Panc1 (cell line): ENCODE results near the gene IVNS1ABP. TPM values are rescaled to one million over a fixed set of nuclear protein-coding genes. Genes with fewer than 3 reads are reported as not detected.

Experiments used
- ATAC-seq: fragments of 200-7000 bp; cut with Tn5 transposase; 2 replicates; pipeline ENCODE4 v1.9.1; 2020; ENCODE audit warnings: mild to moderate bottlenecking, moderate library complexity
- BruUV-seq: library from RNA; stranded (reverse); fragments of 400-500 nt; replicated peaks from 2 replicates; lab custom pipeline; 2021; lab: Mats Ljungman, UMichigan
- CTCF ChIA-PET: fragments of 300-600 bp; sonication (Branson Sonifier 250); formaldehyde crosslinking; loops from one replicate; lab custom pipeline; 2022; ENCODE audit warnings: antibody characterized with exemption; lab: Charles Lee
- POLR2A ChIA-PET: fragments of 300-600 bp; sonication (Branson Sonifier 250); formaldehyde crosslinking; loops from one replicate; lab custom pipeline; 2022; ENCODE audit warnings: antibody characterized with exemption; lab: Charles Lee
- DNase-seq: peaks from one replicate; pipeline ENCODE4 v3.0.0-alpha.2; 2010; ENCODE audit warnings: low read depth, low spot score
- H3K27ac ChIP-seq: 2 replicates; pipeline ENCODE4 v1.5.1; 2011; ENCODE audit warnings: mild to moderate bottlenecking, low read length, inconsistent platforms
- H3K27me3 ChIP-seq: fragments of 200-500 bp; sonication (Bioruptor generic); 2 replicates; pipeline ENCODE4 v1.6.0; 2014; ENCODE audit warnings: low read length, inconsistent platforms; ENCODE audit not compliant: control insufficient read depth, insufficient read depth
- H3K36me3 ChIP-seq: fragments of 200-500 bp; sonication (Bioruptor generic); 2 replicates; pipeline ENCODE4 v1.5.1; 2014; ENCODE audit warnings: inconsistent platforms, mild to moderate bottlenecking, low read length, moderate library complexity; ENCODE audit not compliant: control insufficient read depth, insufficient read depth
- H3K4me1 ChIP-seq: 2 replicates; pipeline ENCODE4 v1.5.1; 2011; ENCODE audit warnings: inconsistent platforms, mild to moderate bottlenecking, low read length, moderate library complexity; ENCODE audit not compliant: control insufficient read depth, insufficient read depth
- H3K4me3 ChIP-seq, 2 experiments: 2 replicates each; pipeline ENCODE4 v1.5.1; 2011 to 2012; ENCODE audit warnings: low read depth in 2 of 2, low read length in 2 of 2, mild to moderate bottlenecking in 2 of 2, inconsistent platforms in 1 of 2, moderate library complexity in 1 of 2
- H3K9me3 ChIP-seq: fragments of 200-500 bp; sonication (Bioruptor generic); 2 replicates; pipeline ENCODE4 v1.5.1; 2014; ENCODE audit warnings: low read depth, mild to moderate bottlenecking, inconsistent platforms, low read length, moderate library complexity; ENCODE audit not compliant: control insufficient read depth, insufficient read depth
- POLR2AphosphoS5 ChIP-seq: IDR thresholded peaks from 2 replicates; pipeline ENCODE4 v1.6.1; 2012; ENCODE audit warnings: mild to moderate bottlenecking, low read depth, low read length, moderate library complexity
- SIN3A ChIP-seq: IDR thresholded peaks from 2 replicates; pipeline ENCODE4 v1.6.1; 2012; ENCODE audit warnings: low read depth, mild to moderate bottlenecking, low read length, moderate library complexity, borderline replicate concordance; ENCODE audit not compliant: insufficient read depth
- TCF7L2 ChIP-seq: IDR thresholded peaks from 2 replicates; pipeline ENCODE4 v1.6.1; 2011; ENCODE audit warnings: mild to moderate bottlenecking, low read depth, low read length, inconsistent platforms
- in situ Hi-C: cut with HindIII; loops from 2 replicates; pipeline ENCODE4 v1.10.0; 2016; ENCODE audit warnings: low sequenced_read_pairs, low pct_unique_long_range_greater_than_20kb
- intact Hi-C: fragments of 100-400 bp; cut with micrococcal nuclease; formaldehyde crosslinking; loops from one replicate; pipeline ENCODE4 v1.10.0; 2022; ENCODE audit not compliant: unreplicated experiment
- total RNA-seq: library from RNA; stranded (reverse); gene quantifications from one replicate; pipeline ENCODE4 v1.2.1, GENCODE V29; 2021; ENCODE audit not compliant: unreplicated experiment
- TF ChIP-seq, protein P1 (sequence below), 2 experiments: IDR thresholded peaks; 2 replicates each; pipeline ENCODE4 v1.6.1; 2011 to 2012; ENCODE audit warnings: low read depth in 2 of 2, control low read depth in 1 of 2, low read length in 1 of 2, mild to moderate bottlenecking in 1 of 2, moderate library complexity in 1 of 2; ENCODE audit not compliant: insufficient read depth in 1 of 2
- TF ChIP-seq, protein P2 (sequence below): fragments of 450-650 bp; IDR thresholded peaks from 2 replicates; pipeline ENCODE4 v1.5.1; 2017; ENCODE audit warnings: mild to moderate bottlenecking

The IVNS1ABP gene
- total RNA-seq, 1 experiment from 2014 or later: 70.2 TPM

DNA sequence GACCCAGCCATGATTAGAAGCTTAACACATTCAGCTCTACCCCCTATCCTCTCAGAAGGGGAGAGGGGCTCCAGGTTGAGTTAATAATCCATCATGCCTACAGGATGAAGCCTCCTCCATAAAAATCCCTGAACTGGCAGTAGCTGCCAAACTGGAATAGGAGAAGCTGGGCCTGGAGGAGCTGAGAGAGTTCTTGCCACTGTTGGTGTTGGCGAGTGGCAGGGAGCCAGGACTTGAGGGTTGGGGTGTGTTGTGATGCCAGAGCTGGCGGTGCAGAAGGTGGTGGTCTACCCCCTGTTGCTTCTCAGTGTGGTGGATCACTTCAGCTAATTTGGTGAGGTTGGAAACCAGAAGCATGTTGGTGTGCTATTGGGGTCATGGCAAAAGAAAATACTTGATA lies 36.5 kb downstream of the IVNS1ABP start:
- POLR2A ChIA-PET: no interaction called here
- in situ Hi-C loops: no loop called here
- no TSS peak for BruUV-seq
- ATAC-seq (no peak), DNase-seq (no peak)
- TF ChIP-seq, protein P1, sequence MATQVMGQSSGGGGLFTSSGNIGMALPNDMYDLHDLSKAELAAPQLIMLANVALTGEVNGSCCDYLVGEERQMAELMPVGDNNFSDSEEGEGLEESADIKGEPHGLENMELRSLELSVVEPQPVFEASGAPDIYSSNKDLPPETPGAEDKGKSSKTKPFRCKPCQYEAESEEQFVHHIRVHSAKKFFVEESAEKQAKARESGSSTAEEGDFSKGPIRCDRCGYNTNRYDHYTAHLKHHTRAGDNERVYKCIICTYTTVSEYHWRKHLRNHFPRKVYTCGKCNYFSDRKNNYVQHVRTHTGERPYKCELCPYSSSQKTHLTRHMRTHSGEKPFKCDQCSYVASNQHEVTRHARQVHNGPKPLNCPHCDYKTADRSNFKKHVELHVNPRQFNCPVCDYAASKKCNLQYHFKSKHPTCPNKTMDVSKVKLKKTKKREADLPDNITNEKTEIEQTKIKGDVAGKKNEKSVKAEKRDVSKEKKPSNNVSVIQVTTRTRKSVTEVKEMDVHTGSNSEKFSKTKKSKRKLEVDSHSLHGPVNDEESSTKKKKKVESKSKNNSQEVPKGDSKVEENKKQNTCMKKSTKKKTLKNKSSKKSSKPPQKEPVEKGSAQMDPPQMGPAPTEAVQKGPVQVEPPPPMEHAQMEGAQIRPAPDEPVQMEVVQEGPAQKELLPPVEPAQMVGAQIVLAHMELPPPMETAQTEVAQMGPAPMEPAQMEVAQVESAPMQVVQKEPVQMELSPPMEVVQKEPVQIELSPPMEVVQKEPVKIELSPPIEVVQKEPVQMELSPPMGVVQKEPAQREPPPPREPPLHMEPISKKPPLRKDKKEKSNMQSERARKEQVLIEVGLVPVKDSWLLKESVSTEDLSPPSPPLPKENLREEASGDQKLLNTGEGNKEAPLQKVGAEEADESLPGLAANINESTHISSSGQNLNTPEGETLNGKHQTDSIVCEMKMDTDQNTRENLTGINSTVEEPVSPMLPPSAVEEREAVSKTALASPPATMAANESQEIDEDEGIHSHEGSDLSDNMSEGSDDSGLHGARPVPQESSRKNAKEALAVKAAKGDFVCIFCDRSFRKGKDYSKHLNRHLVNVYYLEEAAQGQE (IDR thresholded peaks at IDR 0.05; ENCODE audit: insufficient read depth in 1 of 2, low read depth in 2 of 2, low read length in 1 of 2): no peak
- TF ChIP-seq POLR2AphosphoS5 (no peak), SIN3A (no peak), TCF7L2 (no peak)
- TF ChIP-seq, protein P2, sequence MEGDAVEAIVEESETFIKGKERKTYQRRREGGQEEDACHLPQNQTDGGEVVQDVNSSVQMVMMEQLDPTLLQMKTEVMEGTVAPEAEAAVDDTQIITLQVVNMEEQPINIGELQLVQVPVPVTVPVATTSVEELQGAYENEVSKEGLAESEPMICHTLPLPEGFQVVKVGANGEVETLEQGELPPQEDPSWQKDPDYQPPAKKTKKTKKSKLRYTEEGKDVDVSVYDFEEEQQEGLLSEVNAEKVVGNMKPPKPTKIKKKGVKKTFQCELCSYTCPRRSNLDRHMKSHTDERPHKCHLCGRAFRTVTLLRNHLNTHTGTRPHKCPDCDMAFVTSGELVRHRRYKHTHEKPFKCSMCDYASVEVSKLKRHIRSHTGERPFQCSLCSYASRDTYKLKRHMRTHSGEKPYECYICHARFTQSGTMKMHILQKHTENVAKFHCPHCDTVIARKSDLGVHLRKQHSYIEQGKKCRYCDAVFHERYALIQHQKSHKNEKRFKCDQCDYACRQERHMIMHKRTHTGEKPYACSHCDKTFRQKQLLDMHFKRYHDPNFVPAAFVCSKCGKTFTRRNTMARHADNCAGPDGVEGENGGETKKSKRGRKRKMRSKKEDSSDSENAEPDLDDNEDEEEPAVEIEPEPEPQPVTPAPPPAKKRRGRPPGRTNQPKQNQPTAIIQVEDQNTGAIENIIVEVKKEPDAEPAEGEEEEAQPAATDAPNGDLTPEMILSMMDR: no peak
- intact Hi-C loops: no loop called here
- H3K27ac ChIP-seq: no peak overlapping the region
- H3K9me3 ChIP-seq: no peaks in the 10 kb centered on the region
- no peaks in the 10 kb centered on the region for H3K4me1 ChIP-seq
- CTCF ChIA-PET: no interaction called here
- H3K36me3 ChIP-seq: no peaks in the 10 kb centered on the region
- no peaks in the 10 kb centered on the region for H3K27me3 ChIP-seq
- no peak overlapping the region for H3K4me3 ChIP-seq

DNA sequence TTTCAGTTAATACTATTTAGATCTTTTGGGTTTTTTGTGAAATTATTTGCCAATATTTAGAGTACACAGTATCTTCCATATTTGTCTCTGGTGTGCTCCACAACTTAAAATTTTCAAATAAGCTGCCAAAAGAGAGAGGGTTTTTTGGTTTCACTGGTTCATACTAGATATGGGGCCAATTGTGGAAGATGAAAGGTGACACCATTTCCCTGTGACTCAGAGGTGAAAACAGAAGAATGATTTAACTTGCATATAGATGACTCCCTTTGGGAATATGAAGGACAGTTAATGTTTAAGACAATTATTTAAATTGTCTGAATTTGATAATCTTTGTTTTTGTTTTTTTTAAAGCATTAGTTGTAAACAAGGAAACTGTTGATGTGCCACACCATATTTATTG lies 37.5 kb downstream of the IVNS1ABP start:
- no peak for ATAC-seq
- ChIA-PET POLR2A (no interaction called here), CTCF (no interaction called here)
- Histone ChIP-seq H3K27me3 (no peaks in the 10 kb centered on the region), H3K27ac (no peak overlapping the region), H3K36me3 (no peaks in the 10 kb centered on the region), H3K9me3 (no peaks in the 10 kb centered on the region), H3K4me3 (no peak overlapping the region), H3K4me1 (no peaks in the 10 kb centered on the region)
- no peak for DNase-seq
- in situ Hi-C loops (no loop called here), intact Hi-C loops (no loop called here)
- TF ChIP-seq POLR2AphosphoS5 (no peak), SIN3A (no peak), TCF7L2 (no peak)
- TF ChIP-seq, protein P1 (IDR thresholded peaks at IDR 0.05; ENCODE audit: insufficient read depth in 1 of 2, low read depth in 2 of 2, low read length in 1 of 2): no peak
- TF ChIP-seq, protein P2: no peak
- BruUV-seq: no TSS peak
